Fibroblast of lung (primary cell): ENCODE measurements around the gene MACROD1. TPM values are rescaled to one million over a fixed set of nuclear protein-coding genes. Genes with fewer than 3 reads are reported as not detected.

Source experiments
- DNase-seq, 2 donors: peaks; one replicate each; pipeline versions ENCODE4 v3.0.0 to v3.0.0-alpha.2; 2010; ENCODE audit warnings: low read depth in 2 of 2
- H2AFZ ChIP-seq: 2 replicates; pipeline ENCODE4 v1.5.1; 2012; ENCODE audit warnings: low read length, control low read depth, inconsistent platforms
- H3K27ac ChIP-seq: 2 replicates; pipeline ENCODE4 v1.5.1; 2011; ENCODE audit warnings: low read length, control low read depth; ENCODE audit not compliant: insufficient read depth
- H3K27me3 ChIP-seq: 2 replicates; pipeline ENCODE4 v1.5.1; 2011; ENCODE audit warnings: mild to moderate bottlenecking, low read length; ENCODE audit not compliant: control insufficient read depth, insufficient read depth
- H3K36me3 ChIP-seq: 2 replicates; pipeline ENCODE4 v1.5.1; 2011; ENCODE audit warnings: low read length; ENCODE audit not compliant: control insufficient read depth, insufficient read depth
- H3K4me1 ChIP-seq: 2 replicates; pipeline ENCODE4 v1.5.1; 2011; ENCODE audit warnings: low read length; ENCODE audit not compliant: control insufficient read depth, insufficient read depth; ENCODE audit errors: extremely low read depth
- H3K4me2 ChIP-seq: 2 replicates; pipeline ENCODE4 v1.5.1; 2011; ENCODE audit warnings: low read length, control low read depth; ENCODE audit not compliant: insufficient read depth; ENCODE audit errors: extremely low read depth
- H3K4me3 ChIP-seq, 4 experiments: fragments of 200-600 bp in 1 of 4; sonication (generic) in 1 of 4; replicated peaks in 1 of 4; 2 replicates each; pipeline ENCODE4 v1.5.1; 2011 to 2016; ENCODE audit warnings: low read length in 4 of 4, low read depth in 3 of 4, mild to moderate bottlenecking in 3 of 4, control low read depth in 2 of 4, inconsistent platforms in 1 of 4, mixed read lengths in 1 of 4; ENCODE audit not compliant: insufficient read depth in 1 of 4; ENCODE audit errors: control extremely low read depth in 1 of 4
- H3K79me2 ChIP-seq: 2 replicates; pipeline ENCODE4 v1.5.1; 2012; ENCODE audit warnings: mild to moderate bottlenecking, low read length, inconsistent platforms; ENCODE audit not compliant: control insufficient read depth, insufficient read depth
- H3K9ac ChIP-seq: 2 replicates; pipeline ENCODE4 v1.5.1; 2011; ENCODE audit warnings: mild to moderate bottlenecking, low read length, control low read depth; ENCODE audit not compliant: insufficient read depth
- H3K9me3 ChIP-seq: 2 replicates; pipeline ENCODE4 v1.5.1; 2012; ENCODE audit warnings: low read depth, low read length; ENCODE audit not compliant: control insufficient read depth, insufficient read depth
- H4K20me1 ChIP-seq: 2 replicates; pipeline ENCODE4 v1.5.1; 2011; ENCODE audit warnings: low read length; ENCODE audit not compliant: control insufficient read depth, insufficient read depth; ENCODE audit errors: extremely low read depth
- CTCF ChIP-seq, 2 donors: IDR thresholded peaks in 1 of 2; conservative IDR thresholded peaks in 1 of 2; 1 replicate in 1 of 2; 2 replicates in 1 of 2; pipeline ENCODE4 v1.5.1; 2011 to 2012; ENCODE audit warnings: low read length in 2 of 2, control low read depth in 1 of 2, inconsistent platforms in 1 of 2, low read depth in 1 of 2, mild to moderate bottlenecking in 1 of 2
- EZH2 ChIP-seq: IDR thresholded peaks from 2 replicates; pipeline ENCODE4 v1.5.1; 2012; ENCODE audit warnings: low read length, control low read depth, mild to moderate bottlenecking; ENCODE audit errors: missing control alignments
- polyA plus RNA-seq, 2 donors: library from polyadenylated mRNA; depleted of rRNA in 1 of 2; stranded (reverse) in 1 of 2; unstranded in 1 of 2; fragments of >200 nt; gene quantifications; 2 replicates each; pipeline ENCODE4 v1.2.1, GENCODE V29; 2011 to 2012; ENCODE audit warnings: missing spikeins in 1 of 2
- total RNA-seq: library from RNA; depleted of rRNA; stranded (reverse); fragments of >200 nt; gene quantifications from 2 replicates; pipeline ENCODE4 v1.2.1, GENCODE V29; 2014

The MACROD1 gene
- total and polyA plus RNA-seq, 2 donors (not counting 1 experiment from before 2014, with no cell fraction given) = 8.8 to 24.8 TPM

- no peak for DNase-seq
- Histone ChIP-seq H3K79me2 (no peaks in the 10 kb centered on the region), H3K4me2 (no peak overlapping the region), H3K9me3 (no peaks in the 10 kb centered on the region), H2AFZ (no peak overlapping the region), H3K36me3 (no peaks in the 10 kb centered on the region), H3K27ac (no peak overlapping the region), H3K9ac (no peak overlapping the region), H3K4me1 (no peaks in the 10 kb centered on the region), H4K20me1 (no peaks in the 10 kb centered on the region), H3K27me3 (peaks cover 2% of the 10 kb centered on the region), H3K4me3 (no peak overlapping the region)
- TF ChIP-seq EZH2 = no peak
- TF ChIP-seq CTCF (conservative IDR thresholded peaks at IDR 0.05 in 1 of 2, IDR thresholded peaks at IDR 0.05 in 1 of 2; ENCODE audit: low read depth in 1 of 2, low read length in 2 of 2) = no peak
Measured at GRCh38 chr11:64085906-64086257, 80.0 kb downstream of the MACROD1 start.

GRCh38 chr11:64084951-64085710 lies 80.8 kb downstream of the MACROD1 start:
- Histone ChIP-seq H3K9me3 (no peaks in the 10 kb centered on the region), H3K27ac (no peak overlapping the region), H3K36me3 (no peaks in the 10 kb centered on the region), H3K27me3 (peaks cover 2% of the 10 kb centered on the region), H2AFZ (no peak overlapping the region), H3K4me3 (no peak overlapping the region), H3K4me2 (no peak overlapping the region), H3K9ac (no peak overlapping the region), H4K20me1 (no peaks in the 10 kb centered on the region), H3K4me1 (no peaks in the 10 kb centered on the region), H3K79me2 (no peaks in the 10 kb centered on the region)
- no peak for DNase-seq
- no peak for TF ChIP-seq EZH2
- TF ChIP-seq CTCF (conservative IDR thresholded peaks at IDR 0.05 in 1 of 2, IDR thresholded peaks at IDR 0.05 in 1 of 2; ENCODE audit: low read depth in 1 of 2, low read length in 2 of 2) = no peak

DNA sequence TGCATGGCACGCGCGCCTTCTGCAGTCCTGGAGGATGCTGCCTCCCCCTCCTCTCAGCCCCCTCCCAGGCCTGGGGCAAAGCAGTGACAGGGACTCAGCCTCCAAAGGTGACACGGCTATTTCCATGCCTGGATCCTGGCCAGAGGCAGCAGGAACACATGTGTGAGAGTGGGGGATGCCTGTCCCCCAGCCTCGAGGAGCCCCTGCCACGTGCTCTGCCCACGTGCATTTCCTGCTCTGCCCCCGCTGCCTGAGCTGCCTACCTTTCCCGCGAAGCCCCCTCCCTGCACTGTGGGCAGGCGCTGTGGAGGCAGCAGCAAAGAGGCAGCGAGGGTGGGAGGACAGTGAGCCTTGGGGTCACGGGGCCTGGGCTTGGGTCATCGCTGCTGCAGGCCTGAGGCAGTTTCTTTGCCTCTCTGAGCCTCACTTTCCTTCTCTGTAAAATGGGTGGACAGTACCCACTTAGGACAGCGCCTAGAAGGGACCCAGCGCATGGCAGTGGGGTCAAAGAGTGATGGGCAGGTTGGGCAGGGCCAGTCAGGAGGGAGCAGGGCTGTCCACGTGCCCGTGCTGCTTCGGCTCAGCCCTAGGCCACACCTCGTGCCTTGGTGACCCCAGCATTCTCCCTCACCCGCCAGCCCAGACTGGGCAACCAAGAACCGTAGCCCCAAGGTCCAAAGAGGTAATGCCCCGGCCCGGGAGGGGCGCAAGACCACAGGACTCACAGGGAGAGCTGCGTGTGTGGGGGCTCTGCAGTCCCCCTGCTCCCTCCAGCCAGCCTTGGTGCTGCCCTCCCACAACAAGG lies 81.6 kb downstream of the MACROD1 start:
- no peak for DNase-seq
- Histone ChIP-seq H3K4me2 (no peak overlapping the region), H3K36me3 (no peaks in the 10 kb centered on the region), H2AFZ (no peak overlapping the region), H3K9ac (no peak overlapping the region), H3K79me2 (no peaks in the 10 kb centered on the region), H3K27ac (no peak overlapping the region), H4K20me1 (no peaks in the 10 kb centered on the region), H3K9me3 (no peaks in the 10 kb centered on the region), H3K4me3 (no peak overlapping the region), H3K27me3 (peaks cover 4% of the 10 kb centered on the region), H3K4me1 (no peaks in the 10 kb centered on the region)
- TF ChIP-seq CTCF (conservative IDR thresholded peaks at IDR 0.05 in 1 of 2, IDR thresholded peaks at IDR 0.05 in 1 of 2; ENCODE audit: low read depth in 1 of 2, low read length in 2 of 2) (no peak), EZH2 (no peak)
